Measurements from ENCODE around the gene PCDH9.

PCDH9 gene

GRCh38 chr13:66661336-66661735 lies 568.8 kb downstream of the PCDH9 start:
- no peak for DNase-seq (ENCODE audit: low spot score)
- TF ChIP-seq CTCF (IDR thresholded peaks at IDR 0.05; ENCODE audit: extremely low read depth, missing control alignments) = no peak

GRCh38 chr13:66660468-66660813 lies 569.7 kb downstream of the PCDH9 start:
- no peak for TF ChIP-seq CTCF (IDR thresholded peaks at IDR 0.05; ENCODE audit: extremely low read depth, missing control alignments)
- DNase-seq (ENCODE audit: low spot score) = no peak

GRCh38 chr13:66659701-66660467 lies 570.3 kb downstream of the PCDH9 start:
- DNase-seq (ENCODE audit: low spot score) = peak; percentile 4
- no peak for TF ChIP-seq CTCF (IDR thresholded peaks at IDR 0.05; ENCODE audit: extremely low read depth, missing control alignments)

- DNase-seq (ENCODE audit: low spot score) = no peak
- no peak for TF ChIP-seq CTCF (IDR thresholded peaks at IDR 0.05; ENCODE audit: extremely low read depth, missing control alignments)
Measured at GRCh38 chr13:66659286-66659685, 570.9 kb downstream of the PCDH9 start.

GRCh38 chr13:66657165-66657881 lies 572.8 kb downstream of the PCDH9 start:
- TF ChIP-seq CTCF (IDR thresholded peaks at IDR 0.05; ENCODE audit: extremely low read depth, missing control alignments) = no peak
- DNase-seq (ENCODE audit: low spot score) = no peak

GRCh38 chr13:66655847-66656454 lies 574.2 kb downstream of the PCDH9 start:
- TF ChIP-seq CTCF (IDR thresholded peaks at IDR 0.05; ENCODE audit: extremely low read depth, missing control alignments) = no peak
- DNase-seq (ENCODE audit: low spot score) = no peak

GRCh38 chr13:66644855-66645460 lies 585.2 kb downstream of the PCDH9 start:
- no peak for DNase-seq (ENCODE audit: low spot score)
- TF ChIP-seq CTCF (IDR thresholded peaks at IDR 0.05; ENCODE audit: extremely low read depth, missing control alignments) = no peak

Measured in GM20000 (cell line).